Urinary bladder (tissue), 4 donors: ENCODE data around the gene CASQ1. TPM values are rescaled to one million over a fixed set of nuclear protein-coding genes. Genes with fewer than 3 reads are reported as not detected.

Source experiments
- DNase-seq: peaks from one replicate; pipeline ENCODE4 v3.0.0-alpha.2; 2015; ENCODE audit errors: extremely low spot score
- H3K27ac ChIP-seq: one replicate; pipeline ENCODE4 v1.5.1; 2013; ENCODE audit warnings: low read depth, mild to moderate bottlenecking, moderate library complexity
- H3K36me3 ChIP-seq: one replicate; pipeline ENCODE4 v1.6.1; 2013; ENCODE audit warnings: mild to moderate bottlenecking, moderate library complexity; ENCODE audit not compliant: insufficient read depth
- H3K4me1 ChIP-seq: one replicate; pipeline ENCODE4 v1.6.1; 2013; ENCODE audit warnings: mild to moderate bottlenecking, moderate library complexity; ENCODE audit not compliant: insufficient read depth
- H3K4me3 ChIP-seq: one replicate; pipeline ENCODE4 v1.5.1; 2013; ENCODE audit warnings: low read depth, low read length
- WGBS: extraction: QIAGEN DNeasy Blood & Tissue Kit; methylation state at CpG from one replicate; pipeline ENCODE4 v1.1.7; 2013; 5-methylcytosine and 5-hydroxymethylcytosine counted together
- polyA plus RNA-seq: library from polyadenylated mRNA; stranded (reverse); fragments of 200-250 nt; gene quantifications from one replicate; pipeline ENCODE4 v1.2.3, GENCODE V29; 2013
- total RNA-seq: library from RNA; depleted of rRNA; stranded (reverse); fragments of >200 nt; gene quantifications from one replicate; pipeline ENCODE4 v1.2.3, GENCODE V29; 2014
- donor health status: healthy with polysubstance abuse.
- donor health status: healthy.

The CASQ1 gene
- total and polyA plus RNA-seq, 2 donors, result 4.5 to 10.5 TPM

DNA sequence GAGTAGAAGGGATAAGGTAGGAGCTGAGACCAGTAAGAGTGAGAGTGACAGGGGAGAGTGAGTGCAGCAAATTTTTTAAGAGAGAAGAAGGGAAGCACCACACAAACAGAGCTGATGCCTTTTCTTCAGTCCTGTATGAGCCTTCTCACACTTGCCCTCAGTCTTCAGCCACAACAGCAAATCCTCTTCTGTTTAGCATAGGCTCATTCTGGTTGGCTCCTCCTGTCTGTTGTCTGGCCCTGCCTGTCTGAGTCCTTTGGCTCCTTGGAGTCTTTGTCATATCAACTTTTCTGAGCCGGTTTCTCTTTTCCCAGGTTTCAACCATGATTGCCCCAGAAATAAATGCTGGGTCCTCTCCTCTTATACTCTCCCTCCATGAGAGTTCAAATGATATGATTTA, 12.7 kb upstream of the CASQ1 start:
- Histone ChIP-seq H3K36me3 (no peaks in the 10 kb centered on the region), H3K4me1 (no peaks in the 10 kb centered on the region), H3K27ac (no peak overlapping the region), H3K4me3 (no peak overlapping the region)
- no peak for DNase-seq
- 73% methylated on average over 1 of the region's 1 CpG for WGBS

DNA sequence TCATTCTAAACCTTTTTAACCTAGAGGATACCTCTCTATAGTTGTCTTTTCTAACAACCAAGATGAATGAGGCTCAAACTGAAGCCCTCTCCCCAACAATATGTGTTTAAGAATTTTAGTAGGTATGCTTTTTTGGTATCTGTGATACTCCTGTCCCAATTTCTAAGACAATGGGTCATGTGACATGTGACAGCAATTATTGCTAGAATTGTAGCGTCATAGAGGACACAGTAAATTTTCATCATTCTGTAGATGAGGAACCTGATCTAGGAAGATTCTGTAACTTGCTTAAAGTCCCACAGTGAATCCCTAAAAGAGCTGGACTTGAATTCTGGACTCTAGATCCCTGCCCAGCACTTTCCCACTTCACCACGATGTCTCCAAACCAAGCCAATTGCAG, 11.6 kb upstream of the CASQ1 start:
- no peaks in the 10 kb centered on the region for H3K36me3 ChIP-seq
- 91% methylated on average over 2 of the region's 2 CpGs for WGBS
- no peak for DNase-seq
- H3K4me3 ChIP-seq, result no peak overlapping the region
- peaks cover 1% of the 10 kb centered on the region for H3K4me1 ChIP-seq
- H3K27ac ChIP-seq, result no peak overlapping the region

DNA sequence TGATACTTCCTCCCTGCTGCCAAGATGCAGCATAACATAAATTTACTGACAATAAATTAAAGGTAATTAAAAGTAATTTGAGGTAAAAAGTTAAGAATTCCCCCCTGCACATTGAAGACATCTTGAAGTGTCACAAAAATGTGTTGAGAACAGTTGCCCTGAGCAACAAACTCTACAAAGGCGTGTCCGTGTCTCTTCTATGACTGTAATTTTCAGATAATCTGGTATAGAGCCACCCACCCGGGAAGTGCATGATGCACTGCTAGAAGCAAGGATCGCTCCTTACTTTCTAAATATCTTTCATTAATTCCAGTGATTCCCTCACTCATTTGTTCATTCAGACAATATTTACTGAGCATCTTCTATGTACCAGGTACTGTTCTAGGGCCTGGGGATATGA, 11.0 kb upstream of the CASQ1 start:
- H3K27ac ChIP-seq, result no peak overlapping the region

DNA sequence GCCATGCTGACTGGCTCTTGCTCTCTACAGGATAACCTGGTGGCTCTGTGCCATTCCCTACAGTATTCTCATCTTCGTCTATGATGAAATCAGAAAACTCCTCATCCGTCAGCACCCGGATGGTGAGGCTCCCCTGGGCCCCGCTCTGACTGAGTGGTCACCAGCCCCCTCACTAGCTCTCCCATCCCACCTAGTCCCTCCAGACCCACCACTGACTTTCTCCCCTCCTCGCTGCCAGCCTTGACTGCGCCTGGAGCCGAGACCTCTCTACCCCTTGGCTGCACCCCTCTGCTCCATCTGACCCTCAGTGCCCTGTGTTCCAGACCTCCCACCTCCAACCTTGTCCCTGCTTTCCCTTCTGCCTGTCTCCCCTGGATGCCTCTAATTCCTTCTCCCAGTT, 4.1 kb upstream of the CASQ1 start:
- WGBS, result 89% methylated on average over 7 of the region's 7 CpGs

More for the DNA sequence above, 11.0 kb upstream of the CASQ1 start:
- Histone ChIP-seq H3K4me3 (no peak overlapping the region), H3K4me1 (peaks cover 1% of the 10 kb centered on the region), H3K36me3 (no peaks in the 10 kb centered on the region)
- DNase-seq, result no peak
- 81% methylated on average over 4 of the region's 4 CpGs for WGBS

DNA sequence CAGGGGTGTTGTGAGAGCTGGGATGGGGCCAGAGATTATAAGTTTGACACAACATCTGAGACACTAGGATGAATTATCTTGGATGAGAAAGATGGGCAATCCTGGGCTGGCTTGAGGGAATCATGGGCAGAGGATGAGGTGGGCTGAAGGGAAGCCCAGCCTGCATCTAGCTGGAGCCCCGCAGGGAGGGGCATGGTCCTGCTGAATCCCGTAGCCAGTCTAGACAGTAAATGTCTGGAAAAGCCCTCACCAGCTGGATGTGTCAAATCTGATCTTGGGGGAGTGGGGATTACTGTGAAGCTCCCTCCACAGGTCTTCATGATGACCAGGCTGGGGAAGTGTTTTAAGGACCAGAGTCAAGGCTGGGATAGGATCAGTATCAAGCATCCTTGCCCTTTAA, 3.6 kb upstream of the CASQ1 start:
- H3K4me1 ChIP-seq, result peaks cover 1% of the 10 kb centered on the region
- no peak overlapping the region for H3K4me3 ChIP-seq
- DNase-seq, result no peak
- 44% methylated on average over 2 of the region's 2 CpGs for WGBS
- no peak overlapping the region for H3K27ac ChIP-seq
- no peaks in the 10 kb centered on the region for H3K36me3 ChIP-seq

More for the DNA sequence above, 4.1 kb upstream of the CASQ1 start:
- Histone ChIP-seq H3K4me1 (peaks cover 1% of the 10 kb centered on the region), H3K36me3 (no peaks in the 10 kb centered on the region), H3K27ac (no peak overlapping the region), H3K4me3 (no peak overlapping the region)
- DNase-seq, result no peak

DNA sequence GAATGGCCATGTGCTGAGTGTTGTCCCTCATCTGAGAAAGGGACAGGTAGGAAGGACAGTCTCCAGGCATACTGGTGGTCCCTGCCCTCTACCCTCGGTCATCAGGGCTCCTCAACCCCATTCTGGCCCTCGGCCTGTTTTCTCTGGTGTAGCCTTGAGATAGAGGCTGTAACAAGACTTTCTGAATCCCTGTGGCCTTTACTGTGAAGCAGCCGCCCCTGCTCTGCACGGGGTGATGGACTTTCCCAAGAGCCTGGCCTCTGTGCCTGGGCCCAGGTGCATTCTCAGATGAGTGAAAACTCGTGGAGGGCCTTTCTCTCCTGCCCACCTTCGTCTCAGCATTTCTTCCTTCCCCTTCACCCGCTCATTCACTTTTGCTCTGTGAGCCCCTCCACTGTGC, 3.0 kb upstream of the CASQ1 start:
- no peak overlapping the region for H3K4me3 ChIP-seq
- WGBS, result 82% methylated on average over 7 of the region's 7 CpGs
- no peak overlapping the region for H3K27ac ChIP-seq
- H3K36me3 ChIP-seq, result no peaks in the 10 kb centered on the region
- H3K4me1 ChIP-seq, result peaks cover 1% of the 10 kb centered on the region
- DNase-seq, result no peak

DNA sequence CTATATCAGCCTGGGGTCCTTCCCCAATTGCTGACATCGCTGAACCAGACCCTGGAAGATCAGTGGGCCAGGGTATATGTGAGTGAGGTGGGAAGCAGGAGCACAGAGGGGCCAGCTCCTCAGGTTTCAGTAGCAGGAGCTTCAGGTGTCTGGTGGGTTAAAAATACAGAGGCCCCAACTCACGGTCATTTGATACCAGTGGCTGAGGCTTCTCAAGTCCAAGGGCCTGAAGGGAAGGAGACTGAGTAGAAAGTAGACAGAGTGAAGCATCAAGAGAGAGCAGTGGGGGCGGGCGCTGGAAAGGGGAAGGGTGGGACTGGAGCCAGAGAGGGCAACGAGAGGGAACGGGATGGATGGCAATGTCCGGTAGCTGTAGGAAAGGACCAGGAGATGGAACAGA, 2.0 kb upstream of the CASQ1 start:
- Histone ChIP-seq H3K4me3 (no peak overlapping the region), H3K27ac (no peak overlapping the region), H3K36me3 (no peaks in the 10 kb centered on the region), H3K4me1 (peaks cover 1% of the 10 kb centered on the region)
- DNase-seq, result no peak
- WGBS, result 83% methylated on average over 7 of the region's 7 CpGs

DNA sequence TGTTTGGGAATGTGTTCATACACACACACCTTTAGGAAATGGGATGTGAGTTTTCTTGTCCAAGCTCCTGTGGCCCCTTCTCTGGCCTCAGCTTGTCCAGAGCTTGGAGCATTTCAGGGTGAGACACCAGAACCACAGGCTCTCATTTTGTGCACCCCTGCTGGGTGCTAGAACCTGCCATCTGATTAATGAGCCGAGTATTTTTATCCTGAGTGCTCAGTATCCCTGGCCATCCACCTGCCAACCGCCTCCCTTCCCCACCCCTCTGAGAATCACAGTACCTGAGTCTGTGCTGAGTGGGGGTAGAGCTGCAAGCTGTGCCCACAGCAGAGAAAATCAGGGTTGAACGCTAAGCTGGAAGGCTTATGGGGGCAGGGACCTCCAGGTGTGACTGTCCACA, 1.4 kb downstream of the CASQ1 start:
- no peak for DNase-seq
- Histone ChIP-seq H3K27ac (no peak overlapping the region), H3K4me1 (no peaks in the 10 kb centered on the region), H3K4me3 (no peak overlapping the region), H3K36me3 (no peaks in the 10 kb centered on the region)
- WGBS, result 85% methylated on average over 3 of the region's 3 CpGs

DNA sequence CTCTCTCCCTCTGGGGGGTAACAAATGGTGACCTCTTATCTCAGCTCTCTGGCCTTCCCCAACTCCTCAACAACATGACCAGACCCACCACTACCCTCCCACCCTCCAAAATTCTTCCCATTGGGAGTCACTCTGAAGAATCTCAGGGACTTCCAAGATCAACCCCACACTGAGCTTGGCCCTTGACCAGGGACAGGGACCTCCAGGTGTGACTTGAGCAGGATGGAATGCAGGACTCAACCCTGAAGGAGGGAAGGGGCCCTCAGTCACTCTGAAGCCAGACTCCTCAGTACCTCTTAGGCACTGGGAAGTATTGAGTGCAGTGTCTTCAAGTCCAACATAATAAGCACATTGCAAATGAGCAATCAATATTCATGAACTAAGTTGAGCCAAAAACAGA, 1.9 kb downstream of the CASQ1 start:
- Histone ChIP-seq H3K36me3 (no peaks in the 10 kb centered on the region), H3K27ac (no peak overlapping the region), H3K4me1 (no peaks in the 10 kb centered on the region), H3K4me3 (no peak overlapping the region)
- no peak for DNase-seq

DNA sequence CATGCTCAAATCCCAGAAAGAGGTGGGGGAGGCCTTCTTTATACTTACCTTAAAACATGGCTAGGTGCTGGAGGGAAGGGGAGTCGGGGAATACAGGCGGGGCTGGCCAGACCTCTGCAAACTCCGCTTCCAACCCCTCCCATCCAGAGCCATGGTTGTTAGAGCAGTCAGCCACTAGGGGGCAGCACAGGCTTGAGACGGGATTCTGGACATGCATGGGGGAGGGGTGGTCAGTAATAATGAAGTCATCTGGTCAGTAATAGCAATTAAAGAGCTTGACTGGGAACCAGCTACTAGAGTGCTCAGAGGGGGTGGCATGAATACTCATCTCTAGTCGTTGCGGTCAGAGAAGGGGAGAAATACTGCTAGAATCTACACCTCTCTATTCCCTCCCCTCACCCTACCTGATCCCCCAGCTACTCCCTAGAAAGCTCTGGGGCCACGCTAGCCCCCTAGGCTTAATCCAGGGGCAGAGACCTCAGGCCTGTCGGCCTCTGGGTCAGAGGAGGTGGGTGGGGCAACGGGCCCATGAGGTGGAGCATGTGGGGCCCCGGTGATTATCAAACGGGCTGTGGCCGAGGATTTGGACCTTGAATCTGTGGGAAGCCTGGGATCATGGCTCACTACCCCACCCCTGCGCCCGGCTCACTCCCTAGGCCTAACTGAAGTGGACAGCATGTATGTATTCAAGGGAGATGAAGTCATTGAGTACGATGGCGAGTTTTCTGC, 2.9 kb downstream of the CASQ1 start:
- 23% methylated on average over 16 of the region's 16 CpGs for WGBS
- H3K4me1 ChIP-seq, result no peaks in the 10 kb centered on the region
- H3K4me3 ChIP-seq, result no peak overlapping the region
- H3K36me3 ChIP-seq, result no peaks in the 10 kb centered on the region
- H3K27ac ChIP-seq, result no peak overlapping the region
- peak; percentile 56 for DNase-seq

DNA sequence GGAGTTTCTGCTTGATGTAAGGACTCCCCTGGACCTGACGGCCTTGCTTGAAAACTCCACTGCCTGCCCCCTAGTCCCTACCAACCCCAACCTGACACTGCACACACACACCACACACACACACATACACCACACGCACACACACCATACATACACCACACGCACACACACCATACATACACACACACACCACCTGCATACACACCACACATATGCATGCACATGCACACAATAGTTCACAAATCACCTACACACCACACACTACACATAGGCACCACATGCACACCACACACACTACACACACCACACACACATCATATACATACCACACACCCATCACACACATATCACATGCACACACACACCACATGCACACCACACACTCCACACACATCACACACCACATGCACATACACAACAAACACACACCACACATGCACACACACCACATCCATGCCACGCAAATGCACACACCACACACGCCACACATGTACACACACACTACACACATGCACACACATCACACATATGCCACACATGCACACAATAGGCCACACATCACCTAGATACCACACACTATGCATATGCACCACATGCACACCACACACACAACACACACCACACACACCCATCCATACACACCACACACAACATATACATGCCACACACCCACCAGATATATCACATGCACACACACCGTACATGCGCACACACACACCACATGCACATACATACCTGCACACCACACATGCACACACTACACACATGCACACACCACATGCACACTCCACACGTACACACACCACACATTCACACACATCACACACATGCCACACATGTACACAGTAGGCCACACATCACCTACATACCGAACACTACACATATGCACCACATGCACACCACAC, 3.7 kb downstream of the CASQ1 start:
- WGBS, result 92% methylated on average over 9 of the region's 9 CpGs
- H3K4me1 ChIP-seq, result no peaks in the 10 kb centered on the region
- no peak overlapping the region for H3K27ac ChIP-seq
- no peaks in the 10 kb centered on the region for H3K36me3 ChIP-seq
- H3K4me3 ChIP-seq, result no peak overlapping the region
- DNase-seq, result no peak

DNA sequence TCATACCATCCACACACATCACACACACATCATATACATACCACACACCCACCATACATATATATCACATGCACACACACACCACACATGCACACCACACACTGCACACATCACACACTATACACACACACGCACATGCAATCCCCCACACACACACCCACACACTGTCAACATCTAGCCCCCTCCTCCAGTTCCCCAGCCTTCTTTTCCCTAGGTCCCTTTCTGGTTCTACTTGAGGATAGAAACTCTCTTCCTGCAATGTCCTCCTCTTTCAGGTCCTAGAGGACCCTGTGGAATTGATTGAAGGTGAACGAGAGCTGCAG, 4.3 kb downstream of the CASQ1 start:
- Histone ChIP-seq H3K4me1 (no peaks in the 10 kb centered on the region), H3K4me3 (no peak overlapping the region), H3K36me3 (no peaks in the 10 kb centered on the region), H3K27ac (no peak overlapping the region)
- 89% methylated on average over 2 of the region's 2 CpGs for WGBS
- DNase-seq, result no peak

DNA sequence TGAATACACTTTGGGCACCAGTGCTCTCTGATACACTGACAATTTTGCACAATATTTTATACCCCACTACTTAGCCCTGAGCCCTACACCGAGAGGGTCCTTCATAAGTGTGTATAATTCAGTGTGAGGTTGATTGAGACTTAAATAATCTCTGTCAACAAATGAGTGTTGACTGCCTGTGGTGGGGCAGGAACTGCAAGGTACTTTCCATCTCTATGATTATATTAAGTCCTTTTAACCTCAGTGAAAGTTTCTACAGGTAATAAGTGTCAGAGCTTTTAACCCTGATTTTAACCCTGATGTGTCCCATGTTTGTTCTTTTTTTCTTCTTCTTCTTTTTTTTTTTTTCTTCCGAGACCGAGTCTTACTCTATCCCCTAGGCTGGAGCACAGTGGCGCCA, 5.8 kb downstream of the CASQ1 start:
- H3K36me3 ChIP-seq, result no peaks in the 10 kb centered on the region
- no peak overlapping the region for H3K27ac ChIP-seq
- DNase-seq, result no peak
- H3K4me3 ChIP-seq, result no peak overlapping the region
- H3K4me1 ChIP-seq, result no peaks in the 10 kb centered on the region
- WGBS, result 91% methylated on average over 4 of the region's 4 CpGs

DNA sequence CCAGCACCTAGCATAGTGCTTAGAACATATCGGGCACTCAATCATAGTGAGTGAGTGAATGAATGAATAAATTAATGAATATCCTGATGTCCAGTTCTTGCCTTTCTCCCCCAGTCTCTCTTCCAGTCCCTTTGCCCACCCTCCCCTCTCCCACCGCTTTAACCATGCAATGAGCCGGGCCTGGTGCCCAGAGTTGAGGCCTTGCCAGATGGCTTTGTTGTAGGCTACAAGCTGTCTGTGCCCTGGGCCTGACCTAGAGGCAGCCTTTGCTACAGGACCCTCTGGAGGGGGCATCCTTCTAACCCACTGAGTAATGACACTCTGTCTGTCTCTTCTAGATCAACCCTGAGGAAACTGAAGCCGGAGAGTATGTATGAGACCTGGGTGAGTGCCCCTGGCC, 6.9 kb downstream of the CASQ1 start:
- no peak for DNase-seq
- Histone ChIP-seq H3K36me3 (no peaks in the 10 kb centered on the region), H3K4me1 (no peaks in the 10 kb centered on the region), H3K4me3 (no peak overlapping the region), H3K27ac (no peak overlapping the region)
- WGBS, result 95% methylated on average over 4 of the region's 4 CpGs
